CD4-positive, alpha-beta T cell treated with Interleukin-2 at 100 ng/mL for 4 hours (primary cell): Measurements from ENCODE around the gene KIF4A.
"Not testable (repeated sequence)": the region's sequence is repeated elsewhere in the genome, so short reads cannot be mapped to it uniquely, and the experiment has no call there.

Source experiments
- DNase-seq: peaks from one replicate; pipeline ENCODE4 v3.0.0-alpha.2; 2020; ENCODE audit warnings: low spot score

KIF4A gene

DNA sequence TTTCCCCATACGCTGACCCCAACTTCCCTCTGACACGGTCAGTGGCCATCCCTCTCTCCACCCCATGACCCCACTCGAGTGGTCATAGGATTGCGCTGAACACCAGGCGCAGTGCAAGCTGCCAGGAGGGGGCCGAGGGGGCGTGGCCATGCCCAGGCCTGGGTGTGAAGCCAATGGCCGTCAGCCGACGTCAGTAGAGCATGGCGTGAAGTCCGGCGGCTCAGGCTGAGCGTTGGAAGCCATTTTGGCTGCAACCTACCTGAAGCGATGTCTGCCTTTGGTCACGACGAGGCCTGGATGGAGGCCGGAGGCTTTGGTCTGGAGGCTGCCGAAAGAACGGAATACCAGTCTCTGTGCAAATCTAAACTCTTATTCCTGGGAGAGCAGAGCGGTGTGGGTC lies 8.0 kb upstream of the KIF4A start, which contains the start of gene RAB41:
TSS of gene RAB41 (plus strand) at position 222 of the 400 bp plus-strand sequence. CDS start at position 268, 46 bp downstream.
- no peak for DNase-seq

DNA sequence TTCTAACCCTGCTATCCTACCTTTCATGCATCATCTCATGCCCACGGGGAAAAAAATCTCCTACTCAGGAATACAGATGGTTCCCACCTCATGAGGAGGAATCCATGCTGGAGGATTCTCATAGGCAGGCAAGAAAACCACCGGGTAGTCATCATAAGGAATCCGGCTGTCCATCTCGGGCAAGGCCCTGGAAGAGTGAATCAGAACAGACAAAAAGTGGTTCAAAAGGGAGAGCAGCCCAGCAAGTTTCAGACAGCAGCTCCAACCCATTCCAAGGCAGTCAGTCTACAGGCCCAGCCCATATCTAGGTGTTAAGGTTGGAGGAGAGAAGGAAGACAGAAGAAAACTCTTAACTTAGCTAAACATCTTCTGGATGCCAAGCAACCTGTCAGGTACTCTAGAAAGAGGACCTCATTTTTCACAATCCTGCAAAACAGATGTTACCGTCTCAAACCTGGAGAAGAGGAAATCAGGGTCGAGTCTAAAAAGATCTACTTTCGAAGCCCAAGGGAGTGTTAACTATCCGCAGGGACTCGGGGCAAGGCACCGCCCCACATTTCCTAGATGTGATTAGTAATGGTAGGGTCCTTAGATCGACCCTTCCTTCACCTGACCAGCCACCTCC lies 624 bp upstream of the KIF4A start:
- DNase-seq: no peak

DNA sequence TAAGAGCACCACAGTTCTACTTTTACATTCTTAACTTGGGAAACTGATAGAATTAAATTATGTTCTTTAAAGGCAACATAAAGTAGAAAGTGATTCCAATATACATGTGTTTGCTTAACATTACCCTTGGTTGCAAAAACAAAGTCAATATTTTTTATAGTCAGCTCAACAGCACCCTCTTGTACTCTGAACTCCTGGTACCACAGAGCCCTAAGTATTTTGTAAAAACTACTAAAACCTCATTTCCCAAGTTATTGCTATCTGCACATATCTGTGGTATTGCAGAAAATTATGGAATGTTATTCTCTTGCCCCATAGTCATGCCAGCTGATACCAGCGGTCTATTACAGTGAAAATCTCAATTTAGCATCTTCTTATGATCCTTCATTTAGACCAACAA lies 2.9 kb downstream of the KIF4A start:
- no peak for DNase-seq

DNA sequence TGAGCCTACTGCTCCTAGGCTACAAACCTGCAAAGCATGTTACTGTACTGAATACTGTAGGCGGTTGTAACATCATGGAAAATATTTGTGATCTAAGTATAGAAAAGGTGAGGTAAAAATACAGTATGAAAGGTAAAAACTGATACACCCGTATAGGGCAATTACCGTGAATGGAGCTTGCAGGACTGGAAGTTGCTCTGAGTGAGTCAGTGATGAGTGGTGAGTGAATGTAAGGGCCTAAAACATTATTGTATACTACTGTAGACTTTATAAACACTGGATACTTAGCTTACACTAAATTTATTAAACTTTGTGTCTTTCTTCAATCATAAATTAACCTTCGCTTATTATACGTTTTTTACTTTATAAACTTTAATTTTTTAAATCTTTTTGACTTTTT lies 3.7 kb downstream of the KIF4A start:
- DNase-seq: no peak

DNA sequence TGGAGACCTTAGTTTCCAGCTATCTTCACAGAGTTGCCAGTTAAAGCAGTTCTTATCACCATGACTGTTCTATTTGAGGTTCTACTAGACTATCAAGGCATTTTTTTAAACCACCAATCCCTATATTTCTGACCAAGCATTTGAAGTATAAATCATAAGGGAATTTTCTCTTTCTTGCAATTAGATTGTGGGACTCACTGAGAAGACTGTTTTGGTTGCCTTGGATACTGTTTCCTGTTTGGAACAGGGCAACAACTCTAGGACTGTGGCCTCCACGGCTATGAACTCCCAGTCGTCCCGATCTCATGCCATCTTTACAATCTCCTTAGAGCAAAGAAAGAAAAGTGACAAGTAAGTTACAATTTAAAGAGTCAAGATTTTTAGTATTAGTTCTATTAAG lies 11.8 kb downstream of the KIF4A start:
- no peak for DNase-seq

DNA sequence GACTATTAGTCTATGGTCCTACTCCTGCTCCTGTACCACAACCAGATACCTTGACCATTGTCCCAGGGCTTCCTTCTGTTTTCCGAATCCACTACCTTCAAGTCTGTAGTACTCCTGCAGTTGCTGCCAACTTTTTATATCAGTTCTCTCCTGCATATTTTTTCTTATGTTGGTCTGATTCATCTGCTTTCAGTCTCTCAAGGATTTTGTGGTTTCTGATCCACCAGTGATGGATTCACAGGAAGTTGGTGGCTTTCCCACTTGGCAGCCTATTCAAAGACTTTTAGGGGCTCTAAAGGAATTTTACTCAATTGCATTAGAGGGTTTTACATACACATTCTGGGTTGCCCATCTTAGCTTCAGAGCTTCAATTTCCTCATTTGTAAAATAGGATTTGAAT lies 23.6 kb downstream of the KIF4A start:
- DNase-seq: no peak

DNA sequence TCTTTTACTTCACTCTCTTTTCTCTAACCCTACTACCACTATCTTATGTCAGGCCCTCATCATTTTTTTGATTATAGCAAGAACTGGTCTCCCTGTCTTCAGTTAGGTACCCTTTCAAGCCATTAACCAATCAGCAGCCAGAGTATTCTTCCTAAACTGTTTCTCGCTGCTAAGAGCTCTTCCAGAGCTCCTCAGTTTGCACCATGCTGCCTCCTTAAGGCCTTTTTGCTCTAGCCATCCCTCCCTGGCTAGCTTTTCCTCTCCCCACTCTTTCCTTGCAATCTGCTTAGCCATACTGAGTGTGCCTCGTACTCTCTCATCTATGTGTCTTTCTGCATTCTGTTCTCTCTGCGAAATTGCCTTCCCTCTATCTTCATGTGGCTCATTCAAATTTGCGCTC lies 32.9 kb downstream of the KIF4A start:
- DNase-seq: no peak

DNA sequence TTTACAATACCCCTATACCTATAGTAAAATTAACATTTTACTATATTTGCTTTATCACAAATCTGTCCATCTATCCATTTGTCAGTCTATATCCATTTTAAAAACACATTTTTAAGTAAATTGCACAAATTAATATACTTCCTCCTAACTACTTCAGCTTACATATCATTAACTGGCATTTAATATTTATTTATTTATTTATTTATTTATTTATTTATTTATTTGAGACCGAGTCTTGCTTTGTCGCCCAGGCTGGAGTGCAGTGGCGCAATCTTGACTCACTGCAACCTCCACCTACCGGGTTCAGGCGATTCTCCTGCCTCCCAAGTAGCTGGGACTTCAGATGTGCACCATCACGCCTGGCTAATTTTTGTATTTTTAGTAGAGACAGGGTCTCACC lies 33.7 kb downstream of the KIF4A start:
- DNase-seq: not testable (repeated sequence)

DNA sequence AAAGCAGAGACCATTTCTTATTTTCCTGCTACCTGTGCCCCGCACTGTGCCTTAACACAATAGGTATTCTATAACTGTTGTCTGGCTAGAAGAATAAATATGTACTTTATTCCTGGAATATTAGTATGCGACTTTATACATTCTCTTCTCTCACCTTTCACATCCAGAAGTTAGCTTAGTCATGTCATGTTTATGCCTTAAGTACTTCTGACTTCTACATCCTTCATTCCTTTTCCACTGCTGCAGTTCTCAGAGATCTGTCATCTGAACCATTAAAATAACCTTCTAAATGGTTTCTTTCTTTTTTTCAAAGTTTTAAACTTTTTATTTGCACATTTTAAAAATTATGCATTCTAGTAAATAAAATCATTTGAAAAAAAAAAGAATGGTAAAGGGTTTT lies 34.4 kb downstream of the KIF4A start:
- DNase-seq: no peak

DNA sequence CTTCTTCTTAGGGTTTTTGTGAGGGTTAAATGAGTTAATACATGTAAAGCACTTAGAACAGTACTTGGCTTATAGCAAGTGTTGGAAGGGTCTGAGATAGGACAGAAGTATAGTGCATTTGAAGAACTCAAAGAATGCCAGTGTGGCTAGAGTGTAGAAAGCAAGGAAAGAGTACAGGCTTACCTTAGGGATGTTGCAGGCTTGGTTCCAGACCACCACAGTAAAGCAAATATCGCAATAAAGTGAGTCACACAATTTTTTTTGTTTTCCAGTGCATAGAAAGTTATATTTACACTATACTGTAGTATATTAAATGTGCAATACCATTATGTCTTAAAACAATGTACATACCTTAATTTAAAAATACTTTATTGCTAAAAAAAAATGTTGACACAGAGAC lies 41.3 kb downstream of the KIF4A start:
- no peak for DNase-seq

DNA sequence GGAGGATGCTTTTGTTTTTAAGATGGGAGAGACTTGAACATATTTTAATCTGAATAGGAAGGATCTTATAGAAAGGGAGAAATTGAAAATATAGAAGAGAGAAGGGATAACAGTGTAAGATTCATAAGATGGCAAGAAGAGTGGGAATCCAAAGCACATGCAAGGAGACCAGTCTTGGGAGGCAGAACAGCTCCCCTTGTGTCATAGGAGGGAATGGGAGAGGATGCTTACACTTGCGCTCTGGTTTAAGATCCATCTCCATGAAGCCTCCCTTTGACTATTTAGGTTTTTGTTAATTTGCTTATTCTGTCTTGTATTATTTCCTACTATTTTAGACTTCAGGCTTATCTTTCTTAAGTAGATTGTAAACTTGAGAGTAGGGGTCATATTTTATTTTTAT lies 42.7 kb downstream of the KIF4A start:
- no peak for DNase-seq

DNA sequence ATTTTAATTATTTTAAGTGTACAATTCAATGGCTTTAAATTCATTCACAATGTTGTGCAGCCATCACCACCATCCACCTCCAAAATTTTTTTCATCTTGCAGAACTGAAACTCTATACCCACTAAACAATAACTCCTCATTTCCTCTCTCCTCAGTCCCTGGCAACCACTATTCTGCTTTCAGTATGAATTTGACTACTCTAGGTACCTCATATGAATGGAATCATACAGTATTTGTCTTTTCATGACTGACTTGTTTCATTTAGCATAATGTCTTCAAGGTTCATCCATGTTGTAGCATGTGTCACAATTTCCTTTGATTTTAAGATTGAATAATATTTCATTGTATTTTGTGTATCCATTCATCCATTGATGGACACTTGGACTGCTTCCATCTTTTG lies 46.9 kb downstream of the KIF4A start:
- DNase-seq: no peak

DNA sequence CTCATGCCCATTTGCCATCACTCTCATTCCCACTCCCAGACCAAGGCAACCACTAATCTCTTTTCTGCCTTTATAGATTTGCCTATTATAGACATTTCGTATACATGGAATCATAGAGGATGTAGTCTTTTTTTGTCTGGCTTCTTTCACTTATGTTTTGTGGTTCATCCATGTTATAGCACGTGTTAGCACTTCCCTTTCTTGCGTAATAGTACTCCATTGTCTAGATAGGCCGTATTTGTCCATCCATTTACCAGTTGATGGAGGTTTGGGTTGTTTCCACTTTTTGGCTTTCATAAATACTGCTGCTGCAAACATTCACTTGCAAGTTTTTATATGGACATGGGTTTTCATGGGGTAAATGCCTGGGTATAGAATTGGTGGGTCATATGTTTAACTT lies 48.4 kb downstream of the KIF4A start:
- DNase-seq: no peak

DNA sequence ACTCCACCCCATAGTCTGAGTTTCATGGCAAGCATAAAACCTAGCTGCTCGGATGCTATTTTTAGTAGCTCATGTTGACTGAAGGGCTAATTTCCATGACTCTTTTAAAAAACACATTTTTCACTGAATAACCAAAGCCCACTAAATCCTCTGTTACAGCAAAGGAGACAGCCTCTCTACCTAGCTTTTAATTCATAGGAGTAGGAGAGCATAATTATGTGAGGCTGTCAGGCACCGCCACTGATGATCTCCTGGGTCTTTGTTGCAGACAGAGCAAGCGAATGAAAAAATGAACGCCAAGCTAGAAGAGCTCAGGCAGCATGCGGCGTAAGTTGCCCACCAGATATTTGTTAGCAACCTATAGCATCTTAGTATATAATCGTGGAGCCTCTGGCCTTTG lies 53.5 kb downstream of the KIF4A start:
- no peak for DNase-seq

DNA sequence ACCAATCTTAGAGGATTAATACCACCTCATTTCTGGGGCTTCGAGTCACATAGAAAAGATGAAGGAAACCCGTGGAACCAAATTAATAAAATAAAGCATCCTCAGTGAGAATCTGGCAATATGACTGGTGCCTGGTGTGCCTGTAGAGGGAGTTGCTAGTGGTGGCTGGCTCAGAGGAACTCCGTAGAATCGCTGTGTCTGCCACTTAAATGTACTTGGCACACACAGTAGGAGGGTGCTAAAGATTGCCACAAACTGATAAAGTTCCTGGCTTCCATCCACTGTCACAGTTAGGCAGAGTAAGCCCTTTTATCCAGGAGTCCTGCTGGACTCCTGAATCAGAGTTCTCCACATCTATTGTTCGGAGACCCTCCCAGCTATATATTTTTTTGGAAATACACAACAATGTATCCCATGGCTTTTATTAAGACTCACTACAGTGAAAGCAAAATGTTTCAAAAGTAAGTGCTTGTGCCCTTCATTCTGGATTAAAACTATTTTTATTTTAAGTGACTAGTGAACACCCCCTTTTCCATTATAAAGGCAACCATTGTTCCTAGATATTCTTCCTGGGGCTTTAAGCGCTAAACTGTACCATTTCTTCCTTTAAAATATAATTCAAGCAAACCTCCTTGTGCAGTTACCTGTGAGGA lies 56.6 kb downstream of the KIF4A start:
- DNase-seq: no peak

DNA sequence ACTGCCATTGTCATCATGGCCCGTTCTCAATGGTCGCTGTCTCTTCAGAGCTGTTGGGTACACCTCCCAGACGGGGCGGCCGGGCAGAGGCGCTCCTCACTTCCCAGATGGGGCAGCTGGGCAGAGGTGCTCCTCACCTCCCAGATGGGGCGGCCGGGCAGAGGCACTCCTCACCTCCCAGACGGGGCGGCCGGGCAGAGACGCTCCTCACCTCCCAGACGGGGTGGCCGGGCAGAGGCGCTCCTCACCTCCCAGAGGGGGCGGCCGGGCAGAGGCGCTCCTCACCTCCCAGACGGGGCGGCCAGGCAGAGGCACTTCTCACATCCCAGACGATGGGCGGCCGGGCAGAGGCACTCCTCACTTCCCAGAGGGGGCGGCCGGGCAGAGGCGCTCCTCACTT lies 58.9 kb downstream of the KIF4A start:
- DNase-seq: not testable (repeated sequence)

DNA sequence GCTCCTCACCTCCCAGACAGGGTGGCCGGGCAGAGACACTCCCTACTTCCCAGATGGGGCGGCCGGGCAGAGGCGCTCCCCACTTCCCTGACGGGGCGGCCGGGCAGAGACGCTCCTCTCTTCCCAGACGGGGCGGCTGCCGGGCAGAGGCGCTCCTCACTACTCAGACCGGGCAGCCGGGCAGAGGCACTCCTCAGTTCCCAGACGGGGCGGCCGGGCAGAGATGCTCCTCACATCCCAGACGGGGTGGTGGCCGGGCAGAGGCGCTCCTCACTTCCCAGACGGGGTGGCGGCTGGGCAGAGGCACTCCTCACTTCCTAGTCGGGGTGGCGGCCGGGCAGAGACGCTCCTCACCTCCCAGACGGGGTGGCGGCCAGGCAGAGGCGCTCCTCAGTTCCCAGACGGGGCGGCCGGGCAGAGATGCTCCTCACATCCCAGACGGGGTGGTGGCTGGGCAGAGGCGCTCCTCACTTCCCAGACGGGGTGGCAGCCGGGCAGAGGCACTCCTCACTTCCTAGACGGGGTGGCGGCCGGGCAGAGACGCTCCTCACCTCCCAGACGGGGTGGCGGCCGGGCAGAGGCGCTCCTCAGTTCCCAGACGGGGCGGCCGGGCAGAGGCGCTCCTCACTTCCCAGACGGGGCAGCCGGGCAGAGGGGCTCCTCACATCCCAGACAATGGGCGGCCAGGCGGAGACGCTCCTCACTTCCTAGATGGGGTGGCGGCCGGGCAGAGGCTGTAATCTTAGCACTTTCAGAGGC lies 59.6 kb downstream of the KIF4A start:
- not testable (repeated sequence) for DNase-seq

DNA sequence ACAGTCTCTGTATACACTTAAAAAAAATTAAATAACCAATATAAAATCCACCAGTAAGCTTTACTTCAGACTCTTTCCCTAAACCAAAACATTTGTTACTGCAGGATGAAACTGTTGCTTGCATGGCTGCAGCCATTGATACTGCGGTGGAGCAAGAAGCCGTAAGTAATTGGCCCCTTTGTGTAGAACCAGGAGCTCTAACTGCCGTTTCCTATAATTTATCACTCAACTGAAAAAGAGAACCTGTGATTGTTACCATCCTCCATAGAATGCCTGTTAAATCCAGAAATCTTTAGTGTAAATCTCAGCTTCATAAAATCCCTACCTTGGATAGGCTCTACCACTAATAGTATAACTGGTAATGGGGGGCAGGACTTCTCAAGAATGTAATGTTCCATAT lies 62.6 kb downstream of the KIF4A start:
- DNase-seq: no peak

DNA sequence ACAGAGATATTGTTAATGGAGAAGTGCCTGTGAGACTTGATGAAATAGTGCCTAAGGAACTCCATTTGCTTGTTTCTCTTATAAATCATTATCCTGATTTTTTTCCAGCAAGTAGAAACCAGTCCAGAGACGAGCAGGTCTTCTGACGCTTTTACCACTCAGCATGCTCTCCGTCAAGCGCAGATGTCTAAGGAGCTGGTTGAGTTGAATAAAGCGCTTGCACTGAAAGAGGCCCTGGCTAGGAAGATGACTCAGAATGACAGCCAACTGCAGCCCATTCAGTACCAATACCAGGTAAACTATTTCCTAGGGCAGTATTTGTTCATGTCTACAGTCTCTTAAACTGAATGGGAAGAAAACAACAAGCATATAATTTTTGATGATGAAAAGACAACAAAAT lies 63.6 kb downstream of the KIF4A start:
- DNase-seq: no peak

DNA sequence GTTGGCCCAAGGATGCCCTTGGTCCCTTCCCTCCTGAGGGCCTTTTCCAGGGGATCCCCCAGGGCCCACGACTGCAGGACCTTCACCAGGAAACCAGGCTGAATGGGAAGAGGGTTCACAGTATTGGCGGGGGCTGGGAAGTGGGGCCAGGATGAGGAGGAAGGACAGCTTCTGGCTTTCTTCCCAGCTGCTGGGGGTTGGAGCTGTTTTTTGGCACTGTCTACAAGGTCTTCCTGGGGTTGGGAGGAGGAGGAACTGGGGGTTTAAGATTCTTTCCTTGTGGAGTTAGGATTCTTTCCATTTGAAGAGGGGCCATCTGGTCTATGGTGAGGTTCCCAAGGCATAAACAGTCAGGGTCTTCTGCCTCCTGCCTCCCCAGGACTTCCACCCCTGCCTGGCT lies 64.8 kb downstream of the KIF4A start:
- no peak for DNase-seq

DNA sequence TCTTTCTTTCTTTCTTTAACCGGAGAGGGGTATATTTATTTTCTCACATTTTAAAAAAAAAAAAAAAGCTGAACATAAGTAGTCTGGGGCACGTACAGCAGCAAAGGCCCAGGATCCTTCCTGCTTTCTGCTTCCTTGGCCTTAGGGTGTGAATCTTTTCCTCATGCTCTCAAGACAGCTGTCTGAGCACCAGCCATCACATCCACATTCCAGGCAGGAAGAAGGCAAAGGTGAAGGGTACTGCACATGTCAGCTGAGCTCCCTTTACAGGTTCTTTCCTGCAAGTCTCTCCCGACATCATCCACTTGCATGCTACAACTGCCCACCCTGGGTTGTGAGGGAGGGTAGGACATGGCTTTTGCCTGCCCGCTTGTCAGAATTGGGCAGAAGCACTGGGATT lies 69.6 kb downstream of the KIF4A start:
- no peak for DNase-seq

DNA sequence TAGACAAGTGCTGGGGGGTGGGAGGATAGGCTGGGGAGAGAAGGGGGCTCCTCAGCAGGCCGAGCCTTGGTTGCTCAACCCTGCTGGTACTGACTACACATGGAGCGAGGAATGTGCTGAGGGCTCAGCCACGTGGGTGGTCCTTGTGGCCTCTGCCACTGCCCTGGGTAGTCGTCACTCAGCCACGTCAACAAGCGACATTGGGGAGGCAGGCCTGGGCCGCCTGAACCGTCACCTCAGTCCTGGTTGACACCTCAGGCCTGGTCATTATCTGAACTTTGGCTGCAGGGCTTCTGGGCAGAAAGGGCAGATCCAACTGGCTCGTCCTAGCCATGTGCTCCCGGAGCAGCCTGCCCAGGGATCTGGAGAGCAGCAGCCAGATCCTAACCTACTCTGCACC lies 70.5 kb downstream of the KIF4A start:
- no peak for DNase-seq

DNA sequence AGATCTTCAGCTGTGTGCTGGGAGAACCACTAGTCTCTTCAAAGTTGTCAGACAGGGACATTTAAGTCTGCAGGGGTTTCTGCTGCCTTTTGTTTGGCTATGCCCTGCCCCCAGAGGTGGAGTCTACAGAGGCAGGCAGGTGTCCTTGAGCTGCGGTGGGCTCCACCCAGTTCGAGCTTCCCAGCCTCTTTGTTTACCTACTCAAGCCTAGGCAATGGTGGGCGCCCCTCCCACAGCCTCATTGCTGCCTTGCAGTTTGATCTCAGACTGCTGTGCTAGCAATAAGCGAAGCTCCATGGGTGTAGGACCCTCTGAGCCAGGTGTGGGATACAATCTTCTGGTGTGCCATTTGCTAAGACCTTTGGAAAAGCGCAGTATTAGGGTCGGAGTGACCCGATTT lies 78.8 kb downstream of the KIF4A start:
- DNase-seq: not testable (repeated sequence)
